K562 (cell line): ENCODE results near the gene CLIC3. TPM values are rescaled to one million over a fixed set of nuclear protein-coding genes. Genes with fewer than 3 reads are reported as not detected.

ENCODE experiments used
- CHD1 ChIP-seq: fragments of 200-600 bp; sonication (generic); IDR thresholded peaks from one replicate; pipeline ENCODE4 v1.6.1; 2012; ENCODE audit warnings: mild to moderate bottlenecking, moderate library complexity, low read length, inconsistent platforms
- DLX4 ChIP-seq: fragments of 250-450 bp; sonication (Bioruptor Pico); IDR thresholded peaks from 2 replicates; pipeline ENCODE4 v1.6.1; 2021; ENCODE audit warnings: mild to moderate bottlenecking
- EP400 ChIP-seq: fragments of 450-650 bp; IDR thresholded peaks from 2 replicates; pipeline ENCODE4 v1.6.1; 2017; ENCODE audit warnings: antibody characterized with exemption, mild to moderate bottlenecking, moderate library complexity
- FOXK2 ChIP-seq, 2 experiments: fragments of 450-650 bp; IDR thresholded peaks in 1 of 2; conservative IDR thresholded peaks in 1 of 2; 2 replicates each; pipeline ENCODE4 v1.6.1; 2016; ENCODE audit warnings: low read depth in 2 of 2, mild to moderate bottlenecking in 1 of 2
- HNRNPUL1 ChIP-seq: fragments of 200-400 bp; formaldehyde crosslinking; IDR thresholded peaks from 2 replicates; pipeline ENCODE4 v1.6.1; 2017; ENCODE audit warnings: low read length
- KDM4B ChIP-seq, 2 experiments: fragments of 450-650 bp in 1 of 2; sonication (generic) in 1 of 2; IDR thresholded peaks; 2 replicates each; pipeline ENCODE4 v1.6.1; 2016 to 2017; ENCODE audit warnings: borderline replicate concordance in 2 of 2, antibody characterized with exemption in 1 of 2, low read depth in 1 of 2, mild to moderate bottlenecking in 1 of 2
- NFATC3 ChIP-seq: fragments of 450-650 bp; IDR thresholded peaks from 2 replicates; pipeline ENCODE4 v1.6.1; 2017; ENCODE audit warnings: mild to moderate bottlenecking
- POLR2A ChIP-seq: fragments of 450-650 bp; conservative IDR thresholded peaks from 2 replicates; pipeline ENCODE4 v1.6.1; 2016
- PRDM10 ChIP-seq: fragments of 450-650 bp; IDR thresholded peaks from 2 replicates; pipeline ENCODE4 v1.6.1; 2018; ENCODE audit not compliant: partially characterized antibody
- SMARCE1 ChIP-seq: fragments of 450-650 bp; IDR thresholded peaks from 2 replicates; pipeline ENCODE4 v1.7.1; 2016; ENCODE audit warnings: mild to moderate bottlenecking
- SPI1 ChIP-seq: IDR thresholded peaks from 2 replicates; pipeline ENCODE4 v1.6.1; 2011; ENCODE audit warnings: low read depth, low read length, control low read depth, borderline replicate concordance
- ZBTB2 ChIP-seq: fragments of 450-650 bp; IDR thresholded peaks from 2 replicates; pipeline ENCODE4 v1.6.1; 2016; ENCODE audit warnings: antibody characterized with exemption
- ZC3H11A ChIP-seq: IDR thresholded peaks from 2 replicates; pipeline ENCODE4 v1.6.1; 2012; ENCODE audit warnings: low read depth, low read length, improper control_type of control experiment
- ZNF311 ChIP-seq: fragments of 250-450 bp; sonication (Bioruptor Pico); IDR thresholded peaks from 2 replicates; pipeline ENCODE4 v1.4.0; 2020; ENCODE audit warnings: mild to moderate bottlenecking, moderate library complexity
- ZSCAN32 ChIP-seq: fragments of 450-650 bp; formaldehyde crosslinking; IDR thresholded peaks from 2 replicates; pipeline ENCODE4 v1.4.0; 2020; ENCODE audit warnings: mild to moderate bottlenecking, moderate library complexity
- polyA plus RNA-seq, 8 experiments: library from polyadenylated mRNA; depleted of rRNA in 4 of 8; stranded (reverse) in 5 of 8; unstranded in 3 of 8; fragments of >200 nt; fragmentation: Nextera tagmentation in 2 of 8; fragmentation: Illumina TruSeq in 1 of 8; extraction: Ambion mirVana in 2 of 8; extraction: Trizol in 1 of 8; gene quantifications; 2 replicates each; pipeline versions ENCODE4 v1.2.1 to v1.2.3, GENCODE V29; 2011 to 2014; ENCODE audit warnings: inconsistent platforms in 1 of 8, missing spikeins in 1 of 8
- total RNA-seq, 7 experiments: library from RNA; depleted of rRNA in 6 of 7; stranded (reverse); fragments of >200 nt in 6 of 7; fragmentation: Illumina TruSeq in 2 of 7; extraction: Trizol in 2 of 7; gene quantifications; 2 replicates each; pipeline versions ENCODE4 v1.2.1 to v1.2.3, GENCODE V29; 2011 to 2021; ENCODE audit warnings: low replicate concordance in 1 of 7
- TF ChIP-seq, protein P1 (sequence below): fragments of 450-650 bp; formaldehyde crosslinking; IDR thresholded peaks from 2 replicates; pipeline ENCODE4 v1.4.0; 2022; ENCODE audit warnings: missing genetic modification characterization
- TF ChIP-seq, protein P2 (sequence below): fragments of 150-350 bp; IDR thresholded peaks from 2 replicates; pipeline ENCODE4 v1.6.1; 2014; ENCODE audit warnings: low read depth, mild to moderate bottlenecking, low read length, borderline replicate concordance

Gene CLIC3
- total and polyA plus RNA-seq, 9 of the 15 experiments (the other 6 are each of a cell fraction or from before 2014, with no cell fraction given), result 0.27 to 0.29 TPM; not detected in 7

- TF ChIP-seq FOXK2 (conservative IDR thresholded peaks at IDR 0.05 in 1 of 2, IDR thresholded peaks at IDR 0.05 in 1 of 2; ENCODE audit: low read depth in 2 of 2) (no peak), DLX4 (CRISPR knock-in tag) (no peak), ZC3H11A (no peak), HNRNPUL1 (no peak), SMARCE1 (no peak), ZBTB2 (no peak), EP400 (peak; percentile 90; the same call in 1 of the 2 replicates), SPI1 (no peak), POLR2A (peak; percentile 77), KDM4B (IDR thresholded peaks at IDR 0.05; ENCODE audit: borderline replicate concordance in 2 of 2, low read depth in 1 of 2) (no peak), NFATC3 (no peak), ZNF311 (CRISPR knock-in tag) (no peak), PRDM10 (no peak), CHD1 (no peak), ZSCAN32 (no peak)
- TF ChIP-seq, protein P1, sequence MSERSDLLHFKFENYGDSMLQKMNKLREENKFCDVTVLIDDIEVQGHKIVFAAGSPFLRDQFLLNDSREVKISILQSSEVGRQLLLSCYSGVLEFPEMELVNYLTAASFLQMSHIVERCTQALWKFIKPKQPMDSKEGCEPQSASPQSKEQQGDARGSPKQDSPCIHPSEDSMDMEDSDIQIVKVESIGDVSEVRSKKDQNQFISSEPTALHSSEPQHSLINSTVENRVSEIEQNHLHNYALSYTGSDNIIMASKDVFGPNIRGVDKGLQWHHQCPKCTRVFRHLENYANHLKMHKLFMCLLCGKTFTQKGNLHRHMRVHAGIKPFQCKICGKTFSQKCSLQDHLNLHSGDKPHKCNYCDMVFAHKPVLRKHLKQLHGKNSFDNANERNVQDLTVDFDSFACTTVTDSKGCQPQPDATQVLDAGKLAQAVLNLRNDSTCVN, result no peak
- TF ChIP-seq, protein P2, sequence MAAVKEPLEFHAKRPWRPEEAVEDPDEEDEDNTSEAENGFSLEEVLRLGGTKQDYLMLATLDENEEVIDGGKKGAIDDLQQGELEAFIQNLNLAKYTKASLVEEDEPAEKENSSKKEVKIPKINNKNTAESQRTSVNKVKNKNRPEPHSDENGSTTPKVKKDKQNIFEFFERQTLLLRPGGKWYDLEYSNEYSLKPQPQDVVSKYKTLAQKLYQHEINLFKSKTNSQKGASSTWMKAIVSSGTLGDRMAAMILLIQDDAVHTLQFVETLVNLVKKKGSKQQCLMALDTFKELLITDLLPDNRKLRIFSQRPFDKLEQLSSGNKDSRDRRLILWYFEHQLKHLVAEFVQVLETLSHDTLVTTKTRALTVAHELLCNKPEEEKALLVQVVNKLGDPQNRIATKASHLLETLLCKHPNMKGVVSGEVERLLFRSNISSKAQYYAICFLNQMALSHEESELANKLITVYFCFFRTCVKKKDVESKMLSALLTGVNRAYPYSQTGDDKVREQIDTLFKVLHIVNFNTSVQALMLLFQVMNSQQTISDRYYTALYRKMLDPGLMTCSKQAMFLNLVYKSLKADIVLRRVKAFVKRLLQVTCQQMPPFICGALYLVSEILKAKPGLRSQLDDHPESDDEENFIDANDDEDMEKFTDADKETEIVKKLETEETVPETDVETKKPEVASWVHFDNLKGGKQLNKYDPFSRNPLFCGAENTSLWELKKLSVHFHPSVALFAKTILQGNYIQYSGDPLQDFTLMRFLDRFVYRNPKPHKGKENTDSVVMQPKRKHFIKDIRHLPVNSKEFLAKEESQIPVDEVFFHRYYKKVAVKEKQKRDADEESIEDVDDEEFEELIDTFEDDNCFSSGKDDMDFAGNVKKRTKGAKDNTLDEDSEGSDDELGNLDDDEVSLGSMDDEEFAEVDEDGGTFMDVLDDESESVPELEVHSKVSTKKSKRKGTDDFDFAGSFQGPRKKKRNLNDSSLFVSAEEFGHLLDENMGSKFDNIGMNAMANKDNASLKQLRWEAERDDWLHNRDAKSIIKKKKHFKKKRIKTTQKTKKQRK, result no peak
These were observed 4.2 kb downstream of the CLIC3 start, which contains the start of gene PAXX (continued) for GRCh38 chr9:136991993-136992818.
